Testis (tissue), 3 donors: Measurements from ENCODE around the gene SH3PXD2B. TPM values are rescaled to one million over a fixed set of nuclear protein-coding genes. Genes with fewer than 3 reads are reported as not detected.

ENCODE experiments used
- DNase-seq: peaks from one replicate; pipeline ENCODE4 v3.0.0-alpha.2; 2019
- H3K27ac ChIP-seq, 2 donors: fragments of 200-600 bp; sonication (generic); one replicate each; pipeline ENCODE4 v1.5.1; 2019
- H3K27me3 ChIP-seq: fragments of 200-600 bp; sonication (generic); one replicate; pipeline ENCODE4 v1.5.1; 2019
- H3K36me3 ChIP-seq: fragments of 200-600 bp; sonication (generic); one replicate; pipeline ENCODE4 v1.5.1; 2017; ENCODE audit warnings: low read depth; ENCODE audit errors: missing control alignments
- H3K4me1 ChIP-seq: fragments of 200-600 bp; sonication (generic); one replicate; pipeline ENCODE4 v1.5.1; 2019
- H3K4me3 ChIP-seq, 2 donors: fragments of 200-600 bp; sonication (generic); one replicate each; pipeline ENCODE4 v1.5.1; 2017 to 2019
- H3K9me3 ChIP-seq: fragments of 200-600 bp; sonication (generic); one replicate; pipeline ENCODE4 v1.5.1; 2017
- POLR2A ChIP-seq: fragments of 450-650 bp; IDR thresholded peaks from one replicate; pipeline ENCODE4 v1.6.1; 2017; ENCODE audit warnings: antibody characterized with exemption, mild to moderate bottlenecking, moderate library complexity
- WGBS, 2 donors: methylation state at CpG; one replicate each; pipeline ENCODE4 v1.1.5; 2018; 5-methylcytosine and 5-hydroxymethylcytosine counted together
- intact Hi-C: fragments of 100-400 bp; cut with DNase I; formaldehyde crosslinking; loops from one replicate; pipeline ENCODE4 v1.15.1; 2023; ENCODE audit warnings: low total_unique reads
- polyA plus RNA-seq: library from polyadenylated mRNA; stranded (reverse); fragments of 350-450 nt; fragmentation: Illumina TruSeq; extraction: RNeasy Lipid Tissue Mini Kit (QIAGEN cat#74804); gene quantifications from one replicate; pipeline ENCODE4 v1.2.3, GENCODE V29; 2014; ENCODE audit warnings: low read depth, low replicate concordance; ENCODE audit not compliant: insufficient read depth
- total RNA-seq, 2 donors: library from RNA; depleted of rRNA; stranded (reverse); fragments of >200 nt; gene quantifications; one replicate each; pipeline ENCODE4 v1.2.3, GENCODE V29; 2016
- TF ChIP-seq, protein P1 (sequence below), 3 experiments: fragments of 450-650 bp in 2 of 3; fragments of 200-600 bp in 1 of 3; sonication (generic) in 1 of 3; IDR thresholded peaks; one replicate each; pipeline ENCODE4 v1.5.1; 2016 to 2019; ENCODE audit warnings: antibody characterized with exemption in 3 of 3, mild to moderate bottlenecking in 2 of 3, moderate library complexity in 1 of 3

SH3PXD2B gene
- total and polyA plus RNA-seq, 3 donors from 2014 or later, result 18.3 to 29.4 (median 20.2) TPM

DNA sequence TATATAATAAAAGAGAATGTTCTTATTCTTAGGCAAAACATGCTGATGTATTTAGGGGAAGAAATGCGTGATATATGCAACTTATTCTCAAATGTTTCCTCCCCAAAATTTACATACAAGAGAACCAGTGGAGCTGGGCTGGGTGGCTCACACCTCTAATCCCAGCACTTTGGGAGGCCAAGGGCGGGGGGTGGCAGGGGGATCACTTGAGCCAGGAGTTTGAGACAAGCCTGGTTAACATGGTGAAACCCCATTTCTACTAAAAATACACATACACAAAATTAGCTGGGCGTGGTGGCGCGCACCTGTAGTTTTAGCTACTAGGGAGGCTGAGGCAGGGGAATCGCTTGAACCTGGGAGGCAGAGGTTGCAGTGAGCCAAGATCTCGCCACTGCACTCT lies 143.3 kb downstream of the SH3PXD2B start:
- no peak overlapping the region for H3K27ac ChIP-seq
- H3K27me3 ChIP-seq, result no peaks in the 10 kb centered on the region
- no peak overlapping the region for H3K4me3 ChIP-seq
- no peak for TF ChIP-seq POLR2A
- TF ChIP-seq, protein P1, sequence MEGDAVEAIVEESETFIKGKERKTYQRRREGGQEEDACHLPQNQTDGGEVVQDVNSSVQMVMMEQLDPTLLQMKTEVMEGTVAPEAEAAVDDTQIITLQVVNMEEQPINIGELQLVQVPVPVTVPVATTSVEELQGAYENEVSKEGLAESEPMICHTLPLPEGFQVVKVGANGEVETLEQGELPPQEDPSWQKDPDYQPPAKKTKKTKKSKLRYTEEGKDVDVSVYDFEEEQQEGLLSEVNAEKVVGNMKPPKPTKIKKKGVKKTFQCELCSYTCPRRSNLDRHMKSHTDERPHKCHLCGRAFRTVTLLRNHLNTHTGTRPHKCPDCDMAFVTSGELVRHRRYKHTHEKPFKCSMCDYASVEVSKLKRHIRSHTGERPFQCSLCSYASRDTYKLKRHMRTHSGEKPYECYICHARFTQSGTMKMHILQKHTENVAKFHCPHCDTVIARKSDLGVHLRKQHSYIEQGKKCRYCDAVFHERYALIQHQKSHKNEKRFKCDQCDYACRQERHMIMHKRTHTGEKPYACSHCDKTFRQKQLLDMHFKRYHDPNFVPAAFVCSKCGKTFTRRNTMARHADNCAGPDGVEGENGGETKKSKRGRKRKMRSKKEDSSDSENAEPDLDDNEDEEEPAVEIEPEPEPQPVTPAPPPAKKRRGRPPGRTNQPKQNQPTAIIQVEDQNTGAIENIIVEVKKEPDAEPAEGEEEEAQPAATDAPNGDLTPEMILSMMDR (IDR thresholded peaks at IDR 0.05), result no peak
- intact Hi-C loops, result no loop called here
- no peaks in the 10 kb centered on the region for H3K4me1 ChIP-seq
- WGBS, 2 donors, result 94 to 98% methylated on average over 7 of the region's 7 CpGs
- DNase-seq, result no peak
- H3K36me3 ChIP-seq, result no peaks in the 10 kb centered on the region
- H3K9me3 ChIP-seq, result no peaks in the 10 kb centered on the region

DNA sequence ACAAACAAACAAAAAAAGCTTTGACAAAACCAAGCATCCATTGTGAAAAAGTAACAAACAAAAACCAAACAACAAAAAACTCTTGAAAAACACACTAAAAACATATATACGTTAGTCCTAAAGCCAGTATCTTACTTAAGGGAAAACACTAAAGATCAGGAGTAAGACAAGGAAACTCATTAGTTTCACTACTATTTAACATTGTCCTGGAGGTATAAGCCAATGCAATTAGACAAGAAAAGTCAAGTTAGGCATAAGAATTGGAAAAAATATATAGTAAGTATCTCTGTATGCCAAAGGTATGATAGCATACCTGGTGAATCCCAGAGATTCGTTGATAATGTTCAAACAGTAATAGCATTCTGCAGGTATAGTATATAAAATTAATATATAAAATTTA lies 148.9 kb downstream of the SH3PXD2B start:
- no peaks in the 10 kb centered on the region for H3K36me3 ChIP-seq
- H3K9me3 ChIP-seq, result no peaks in the 10 kb centered on the region
- H3K27ac ChIP-seq, result no peak overlapping the region
- intact Hi-C loops, result no loop called here
- no peak for TF ChIP-seq POLR2A
- TF ChIP-seq, protein P1 (IDR thresholded peaks at IDR 0.05), result no peak
- no peaks in the 10 kb centered on the region for H3K4me1 ChIP-seq
- no peak overlapping the region for H3K4me3 ChIP-seq
- no peaks in the 10 kb centered on the region for H3K27me3 ChIP-seq
- WGBS, 2 donors, result 86 to 91% methylated on average over 2 of the region's 2 CpGs
- DNase-seq, result no peak

GRCh38 chr5:172303572-172304335 lies 150.6 kb downstream of the SH3PXD2B start:
- Histone ChIP-seq H3K4me3 (no peak overlapping the region), H3K9me3 (no peaks in the 10 kb centered on the region), H3K4me1 (no peaks in the 10 kb centered on the region), H3K27ac (no peak overlapping the region), H3K36me3 (no peaks in the 10 kb centered on the region), H3K27me3 (no peaks in the 10 kb centered on the region)
- no peak for DNase-seq
- no peak for TF ChIP-seq POLR2A
- TF ChIP-seq, protein P1 (IDR thresholded peaks at IDR 0.05), result no peak
- WGBS, 2 donors, result 84 to 90% methylated on average over 3 of the region's 3 CpGs
- intact Hi-C loops, result no loop called here

GRCh38 chr5:172303162-172303561 lies 151.2 kb downstream of the SH3PXD2B start:
- DNase-seq, result no peak
- no peaks in the 10 kb centered on the region for H3K27me3 ChIP-seq
- 90 to 95% methylated on average over 5 of the region's 5 CpGs for WGBS, 2 donors
- H3K4me1 ChIP-seq, result no peaks in the 10 kb centered on the region
- no peak overlapping the region for H3K27ac ChIP-seq
- intact Hi-C loops, result no loop called here
- H3K36me3 ChIP-seq, result no peaks in the 10 kb centered on the region
- H3K9me3 ChIP-seq, result no peaks in the 10 kb centered on the region
- H3K4me3 ChIP-seq, result no peak overlapping the region
- no peak for TF ChIP-seq POLR2A
- TF ChIP-seq, protein P1 (IDR thresholded peaks at IDR 0.05), result no peak
